CD8-positive, alpha-beta memory T cell (primary cell): Measurements from ENCODE around the gene SLC17A3. TPM values are rescaled to one million over a fixed set of nuclear protein-coding genes. Genes with fewer than 3 reads are reported as not detected.
A peak's percentile ranks its signal among the peaks of the same experiment; 100 is the strongest.

Source experiments
- CTCF ChIA-PET: fragments of 350-600 bp; sonication (Branson Sonifier 250); formaldehyde crosslinking; loops from one replicate; lab custom pipeline; 2021; ENCODE audit warnings: antibody characterized with exemption; lab: Charles Lee
- POLR2A ChIA-PET: fragments of 350-600 bp; sonication (Branson Sonifier 250); formaldehyde crosslinking; loops from one replicate; lab custom pipeline; 2021; ENCODE audit warnings: antibody characterized with exemption; lab: Charles Lee
- DNase-seq, 5 donors: peaks; one replicate each; pipeline versions ENCODE4 v3.0.0 to v3.0.0-alpha.2; 2020 to 2022; ENCODE audit warnings: mixed read lengths in 1 of 5
- H3K27ac ChIP-seq: one replicate; pipeline ENCODE4 v1.7.0; 2013; ENCODE audit warnings: low read depth, mild to moderate bottlenecking, low read length, moderate library complexity
- H3K27me3 ChIP-seq: 2 replicates; pipeline ENCODE4 v1.7.0; 2013; ENCODE audit warnings: low read length, mild to moderate bottlenecking; ENCODE audit not compliant: insufficient read depth, poor library complexity, severe bottlenecking
- H3K36me3 ChIP-seq: 2 replicates; pipeline ENCODE4 v1.7.0; 2013; ENCODE audit warnings: mild to moderate bottlenecking, low read length, moderate library complexity; ENCODE audit not compliant: insufficient read depth
- H3K4me1 ChIP-seq: 2 replicates; pipeline ENCODE4 v1.7.0; 2013; ENCODE audit warnings: mild to moderate bottlenecking, low read length, moderate library complexity; ENCODE audit not compliant: insufficient read depth
- H3K4me3 ChIP-seq: 2 replicates; pipeline ENCODE4 v1.7.0; 2013; ENCODE audit warnings: mild to moderate bottlenecking, low read length
- H3K9me3 ChIP-seq: 2 replicates; pipeline ENCODE4 v1.7.0; 2013; ENCODE audit warnings: mild to moderate bottlenecking, low read length
- H3K27ac Mint-ChIP-seq, 8 donors: one replicate each; pipeline ENCODE4 v1.8.0; 2020 to 2021; ENCODE audit warnings: mixed read lengths in 8 of 8, mild to moderate bottlenecking in 6 of 8, inconsistent platforms in 3 of 8, moderate library complexity in 3 of 8
- H3K27me3 Mint-ChIP-seq, 2 donors: one replicate each; pipeline ENCODE4 v1.8.0; 2020 to 2021; ENCODE audit warnings: mixed read lengths in 2 of 2, mild to moderate bottlenecking in 1 of 2, moderate library complexity in 1 of 2
- H3K36me3 Mint-ChIP-seq, 3 donors: one replicate each; pipeline ENCODE4 v1.8.0; 2020 to 2021; ENCODE audit warnings: mixed read lengths in 3 of 3, inconsistent platforms in 1 of 3, mild to moderate bottlenecking in 1 of 3
- H3K4me1 Mint-ChIP-seq, 3 donors: one replicate each; pipeline ENCODE4 v1.8.0; 2020 to 2021; ENCODE audit warnings: mixed read lengths in 3 of 3, inconsistent platforms in 1 of 3, mild to moderate bottlenecking in 1 of 3
- H3K4me3 Mint-ChIP-seq, 7 donors: one replicate each; pipeline ENCODE4 v1.8.0; 2020 to 2021; ENCODE audit warnings: mixed read lengths in 7 of 7, mild to moderate bottlenecking in 6 of 7, moderate library complexity in 4 of 7, inconsistent platforms in 2 of 7
- H3K9me3 Mint-ChIP-seq, 5 donors: one replicate each; pipeline ENCODE4 v1.8.0; 2020 to 2022; ENCODE audit warnings: mixed read lengths in 5 of 5, mild to moderate bottlenecking in 3 of 5, moderate library complexity in 2 of 5, inconsistent platforms in 1 of 5
- polyA plus RNA-seq: library from polyadenylated mRNA; unstranded; fragments of 300-500 nt; fragmentation: Illumina TruSeq; gene quantifications from one replicate; pipeline ENCODE4 v1.2.3, GENCODE V29; 2021
- total RNA-seq, 2 experiments: library from RNA; stranded (reverse); gene quantifications; one replicate each; pipeline ENCODE4 v1.2.3, GENCODE V29; 2021

SLC17A3 gene, protein sequence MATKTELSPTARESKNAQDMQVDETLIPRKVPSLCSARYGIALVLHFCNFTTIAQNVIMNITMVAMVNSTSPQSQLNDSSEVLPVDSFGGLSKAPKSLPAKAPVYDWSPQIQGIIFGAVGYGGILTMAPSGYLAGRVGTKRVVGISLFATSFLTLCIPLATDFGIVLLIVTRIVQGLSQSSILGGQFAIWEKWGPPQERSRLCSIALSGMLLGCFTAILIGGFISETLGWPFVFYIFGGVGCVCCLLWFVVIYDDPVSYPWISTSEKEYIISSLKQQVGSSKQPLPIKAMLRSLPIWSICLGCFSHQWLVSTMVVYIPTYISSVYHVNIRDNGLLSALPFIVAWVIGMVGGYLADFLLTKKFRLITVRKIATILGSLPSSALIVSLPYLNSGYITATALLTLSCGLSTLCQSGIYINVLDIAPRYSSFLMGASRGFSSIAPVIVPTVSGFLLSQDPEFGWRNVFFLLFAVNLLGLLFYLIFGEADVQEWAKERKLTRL
- total RNA-seq (not detected), polyA plus RNA-seq (not detected)

DNA sequence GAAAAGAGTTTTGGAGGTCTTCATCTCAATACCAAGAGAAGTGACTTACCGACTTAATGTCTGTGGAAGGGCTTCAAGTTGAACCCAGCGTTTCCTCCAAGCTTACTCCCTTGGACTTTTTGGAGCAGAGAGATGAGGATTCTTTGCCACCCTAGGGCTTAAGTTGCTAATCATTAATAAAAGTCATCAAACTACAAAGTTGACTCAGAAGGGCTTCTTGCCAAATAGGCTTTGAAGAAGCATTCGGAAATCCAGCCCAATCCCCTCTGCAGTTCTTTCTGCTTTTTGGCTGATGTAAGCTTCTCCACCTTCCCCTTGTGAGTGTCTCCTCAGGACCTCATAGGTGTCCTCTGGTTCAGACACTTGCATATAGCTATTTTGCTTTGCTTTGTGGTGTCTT is at the start of gene SLC17A3:
TSS of gene SLC17A3 (minus strand) at position 126 of the 400 bp plus-strand sequence. CDS start 5,856 bp downstream, outside the sequence.
- Histone ChIP-seq H3K36me3 (no peaks in the 10 kb centered on the region), H3K4me1 (peaks cover 9% of the 10 kb centered on the region), H3K4me3 (no peak within 1 kb of the TSS), H3K27me3 (no peaks in the 10 kb centered on the region), H3K9me3 (no peaks in the 10 kb centered on the region), H3K27ac (no peak within 1 kb of the TSS)
- CTCF ChIA-PET: interaction anchor here (1.1 kb wide), 1 partner anchor 88 kb away, joined by 3 read pairs; the partner anchor contains the start of gene TRIM38
- H3K4me1 Mint-ChIP-seq: peaks cover 19 to 33% (median 24%) of the 10 kb centered on the region in 3 donors
- H3K4me3 Mint-ChIP-seq: no peak within 1 kb of the TSS
- no peaks in the 10 kb centered on the region for H3K36me3 Mint-ChIP-seq
- H3K9me3 Mint-ChIP-seq: no peaks in the 10 kb centered on the region
- no peak for DNase-seq
- POLR2A ChIA-PET: no interaction called here
- peak within 1 kb of the TSS in 7 of 8 donors; percentile 3 to 90 (median 79) for H3K27ac Mint-ChIP-seq
- H3K27me3 Mint-ChIP-seq: peaks cover 1 to 6% of the 10 kb centered on the region in 2 donors

DNA sequence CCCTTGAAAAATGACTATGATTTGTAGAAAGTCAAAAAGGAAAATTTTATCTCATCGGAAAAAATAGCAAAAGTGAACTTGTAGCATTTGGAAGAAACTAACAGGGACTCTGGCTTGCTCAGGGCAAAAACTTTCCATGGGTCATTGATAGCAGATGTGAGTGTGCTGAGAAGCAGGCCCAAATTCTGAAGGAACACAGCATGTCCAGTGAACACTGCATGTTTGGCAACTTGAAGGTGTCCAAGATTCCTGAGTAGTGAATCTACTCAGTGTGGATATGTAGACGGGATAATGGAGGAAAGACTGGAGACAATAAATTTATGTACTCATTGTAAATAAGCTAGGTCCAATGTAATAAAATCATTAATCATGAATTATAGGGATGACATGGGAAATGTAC is 48.3 kb upstream of the SLC17A3 start:
- CTCF ChIA-PET: no interaction called here
- Mint-ChIP-seq H3K27ac (peak overlapping the region in 1 of 8 donors; percentile 71), H3K27me3 (peaks cover 4 to 16% of the 10 kb centered on the region in 2 donors), H3K36me3 (peaks cover 0 to 2% (median 0%) of the 10 kb centered on the region in 3 donors), H3K9me3 (no peaks in the 10 kb centered on the region), H3K4me3 (no peak overlapping the region), H3K4me1 (no peaks in the 10 kb centered on the region)
- Histone ChIP-seq H3K4me3 (no peak overlapping the region), H3K9me3 (no peaks in the 10 kb centered on the region), H3K36me3 (no peaks in the 10 kb centered on the region), H3K27ac (no peak overlapping the region), H3K4me1 (no peaks in the 10 kb centered on the region), H3K27me3 (no peaks in the 10 kb centered on the region)
- no peak for DNase-seq
- POLR2A ChIA-PET: no interaction called here

DNA sequence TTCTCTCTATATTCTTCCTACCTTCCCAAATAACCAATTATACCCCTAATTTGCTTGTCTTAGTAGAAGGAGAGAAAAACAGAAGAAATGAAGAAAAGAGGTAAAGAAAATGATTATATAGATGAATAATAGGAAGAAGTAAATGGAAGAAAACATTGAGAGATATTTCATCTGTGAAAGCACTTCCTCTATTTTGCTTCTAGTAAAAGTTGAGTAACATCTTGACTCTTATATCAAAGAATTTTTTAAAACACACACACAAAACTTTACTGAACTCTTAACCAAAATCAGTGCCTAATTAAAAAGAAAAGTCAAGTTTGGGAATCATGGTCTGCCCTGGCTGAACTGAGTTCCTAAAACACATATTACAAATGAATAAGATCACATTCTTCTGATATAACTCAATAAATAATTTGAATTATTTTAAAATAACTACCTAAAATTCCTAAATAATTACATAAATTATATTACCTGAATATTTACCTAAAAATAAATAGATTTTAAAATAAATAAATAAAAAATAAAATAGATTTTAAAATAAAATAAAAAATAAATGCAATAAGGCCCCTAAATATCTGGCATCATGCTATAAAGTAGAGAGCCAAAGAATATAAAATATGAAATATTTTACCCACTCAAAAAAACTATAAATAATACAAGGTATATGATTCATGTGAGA is 47.6 kb upstream of the SLC17A3 start:
- Mint-ChIP-seq H3K4me3 (no peak overlapping the region), H3K4me1 (no peaks in the 10 kb centered on the region), H3K27me3 (peaks cover 4 to 19% of the 10 kb centered on the region in 2 donors), H3K36me3 (peaks cover 0 to 2% (median 0%) of the 10 kb centered on the region in 3 donors), H3K27ac (no peak overlapping the region), H3K9me3 (no peaks in the 10 kb centered on the region)
- H3K9me3 ChIP-seq: no peaks in the 10 kb centered on the region
- no peak overlapping the region for H3K27ac ChIP-seq
- no peak overlapping the region for H3K4me3 ChIP-seq
- H3K4me1 ChIP-seq: no peaks in the 10 kb centered on the region
- ChIA-PET POLR2A (no interaction called here), CTCF (no interaction called here)
- no peaks in the 10 kb centered on the region for H3K27me3 ChIP-seq
- no peak for DNase-seq
- H3K36me3 ChIP-seq: no peaks in the 10 kb centered on the region

DNA sequence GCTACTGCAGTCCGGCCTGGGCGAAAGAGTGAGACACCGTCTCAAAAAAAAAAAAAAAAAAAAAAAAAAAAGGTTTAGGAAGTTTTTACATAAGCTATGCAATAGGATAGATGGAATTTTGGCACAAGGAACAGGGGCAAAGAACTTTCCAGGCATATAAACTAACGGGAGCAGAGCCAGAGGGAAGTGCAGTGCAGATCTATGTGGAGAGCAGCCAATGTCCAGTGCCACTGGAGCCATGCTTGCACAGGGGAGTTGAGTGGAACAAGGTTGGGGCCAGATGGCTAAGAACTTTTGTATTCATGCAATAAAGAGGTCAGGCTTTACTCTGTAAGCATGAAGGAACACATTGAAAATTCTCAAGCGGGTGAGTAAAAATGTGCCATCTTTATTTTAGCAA is 45.6 kb upstream of the SLC17A3 start:
- DNase-seq: no peak
- H3K9me3 ChIP-seq: no peaks in the 10 kb centered on the region
- no peaks in the 10 kb centered on the region for H3K36me3 ChIP-seq
- H3K4me1 ChIP-seq: no peaks in the 10 kb centered on the region
- no peaks in the 10 kb centered on the region for H3K27me3 ChIP-seq
- ChIA-PET POLR2A (no interaction called here), CTCF (no interaction called here)
- Mint-ChIP-seq H3K27ac (no peak overlapping the region), H3K9me3 (no peaks in the 10 kb centered on the region), H3K4me3 (no peak overlapping the region), H3K27me3 (peaks cover 8 to 26% of the 10 kb centered on the region in 2 donors), H3K4me1 (no peaks in the 10 kb centered on the region), H3K36me3 (peaks cover 0 to 2% (median 0%) of the 10 kb centered on the region in 3 donors)
- H3K4me3 ChIP-seq: no peak overlapping the region
- no peak overlapping the region for H3K27ac ChIP-seq

DNA sequence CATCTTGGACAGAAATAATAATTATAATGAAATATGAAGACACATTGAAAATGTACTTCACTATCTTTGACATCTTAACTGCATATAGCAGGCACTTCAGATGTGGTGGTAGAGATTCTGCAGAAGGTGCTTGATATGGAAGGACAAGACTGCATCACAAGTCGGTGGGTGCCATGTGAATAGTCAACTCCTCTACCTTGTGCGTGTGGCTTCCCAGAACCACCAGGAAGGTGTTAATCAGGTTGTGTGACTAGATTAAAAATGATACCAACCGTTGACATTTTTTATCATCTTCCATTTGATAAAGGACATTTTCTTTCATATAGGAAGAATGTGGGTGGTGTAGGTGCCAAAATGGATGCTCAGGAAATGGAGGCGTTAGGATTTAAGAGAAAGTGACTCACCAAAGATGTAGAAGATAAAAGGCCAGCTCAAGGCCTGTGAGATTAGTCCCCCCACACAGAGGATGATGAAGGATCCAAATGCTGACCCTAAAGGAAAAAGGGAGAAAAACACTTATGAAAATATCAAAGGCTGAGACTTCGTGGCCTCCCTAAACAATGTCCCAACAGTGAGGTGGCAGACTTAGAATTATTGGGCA is 44.1 kb upstream of the SLC17A3 start:
- ChIA-PET POLR2A (no interaction called here), CTCF (no interaction called here)
- Mint-ChIP-seq H3K4me1 (no peaks in the 10 kb centered on the region), H3K4me3 (no peak overlapping the region), H3K27ac (no peak overlapping the region), H3K27me3 (peaks cover 8 to 28% of the 10 kb centered on the region in 2 donors), H3K36me3 (peaks cover 0 to 2% (median 0%) of the 10 kb centered on the region in 3 donors), H3K9me3 (no peaks in the 10 kb centered on the region)
- no peaks in the 10 kb centered on the region for H3K9me3 ChIP-seq
- H3K27me3 ChIP-seq: no peaks in the 10 kb centered on the region
- H3K4me3 ChIP-seq: no peak overlapping the region
- no peak for DNase-seq
- no peaks in the 10 kb centered on the region for H3K4me1 ChIP-seq
- no peaks in the 10 kb centered on the region for H3K36me3 ChIP-seq
- no peak overlapping the region for H3K27ac ChIP-seq

DNA sequence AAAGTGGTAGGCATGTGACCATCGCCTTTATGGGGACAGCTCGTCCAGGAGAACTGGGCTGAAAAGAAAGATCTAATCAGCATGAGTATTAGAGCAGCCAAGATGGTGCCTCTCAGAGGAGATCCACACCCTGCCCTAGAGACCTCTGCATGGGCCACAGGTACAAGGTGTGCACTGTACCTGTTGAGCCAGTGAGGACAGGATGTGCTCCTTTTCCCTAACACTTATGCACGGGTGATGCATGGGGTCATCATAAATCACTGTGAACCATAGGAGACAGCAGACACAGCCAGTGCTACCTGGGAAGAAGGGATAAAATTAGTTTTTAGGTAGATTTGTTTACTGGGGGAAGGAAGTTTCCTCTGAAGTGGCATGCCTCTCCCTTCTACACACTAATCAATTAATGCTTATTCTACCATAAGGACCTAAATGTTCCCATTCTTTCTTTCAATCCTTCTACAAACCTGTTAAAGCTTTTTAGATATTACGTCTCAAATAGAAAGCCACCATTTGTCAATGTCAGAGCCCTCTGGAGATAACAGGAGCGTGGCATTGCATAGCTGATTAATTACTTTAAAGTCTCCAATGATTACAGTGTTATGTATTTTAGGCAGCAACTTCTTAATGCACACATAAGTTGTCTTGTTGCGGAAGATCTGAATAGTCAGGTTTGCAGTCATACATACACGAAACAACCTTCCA is 42.9 kb upstream of the SLC17A3 start:
- Histone ChIP-seq H3K27me3 (no peaks in the 10 kb centered on the region), H3K4me3 (no peak overlapping the region), H3K27ac (no peak overlapping the region), H3K9me3 (no peaks in the 10 kb centered on the region), H3K4me1 (no peaks in the 10 kb centered on the region), H3K36me3 (no peaks in the 10 kb centered on the region)
- Mint-ChIP-seq H3K4me1 (no peaks in the 10 kb centered on the region), H3K36me3 (peaks cover 0 to 2% (median 0%) of the 10 kb centered on the region in 3 donors), H3K27ac (no peak overlapping the region), H3K9me3 (no peaks in the 10 kb centered on the region), H3K4me3 (no peak overlapping the region), H3K27me3 (peaks cover 8 to 28% of the 10 kb centered on the region in 2 donors)
- ChIA-PET CTCF (no interaction called here), POLR2A (no interaction called here)
- DNase-seq: no peak

DNA sequence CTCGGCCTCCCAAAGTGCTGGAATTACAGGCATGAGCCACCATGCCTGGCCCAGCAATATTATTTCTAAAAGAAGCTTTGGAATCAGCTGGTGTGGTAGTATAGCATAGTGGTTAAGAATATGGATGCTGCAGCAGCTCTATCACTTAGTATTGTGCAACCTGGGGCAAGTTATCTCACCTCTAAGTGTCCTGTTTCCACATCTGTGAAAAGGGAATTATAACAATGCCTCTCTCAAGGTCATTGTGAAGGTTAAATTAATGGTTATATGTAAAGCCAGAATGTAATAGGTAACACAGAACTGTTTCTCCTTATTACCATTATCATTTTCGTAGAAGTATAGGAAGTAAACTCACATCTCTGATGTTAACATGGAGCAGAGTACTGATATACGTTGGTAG is 42.3 kb upstream of the SLC17A3 start:
- DNase-seq: no peak
- peaks cover 6 to 25% of the 10 kb centered on the region in 2 donors for H3K27me3 Mint-ChIP-seq
- no peak overlapping the region for H3K27ac ChIP-seq
- ChIA-PET CTCF (no interaction called here), POLR2A (no interaction called here)
- H3K4me3 Mint-ChIP-seq: no peak overlapping the region
- no peak overlapping the region for H3K4me3 ChIP-seq
- peaks cover 0 to 2% (median 0%) of the 10 kb centered on the region in 3 donors for H3K36me3 Mint-ChIP-seq
- H3K4me1 ChIP-seq: no peaks in the 10 kb centered on the region
- no peaks in the 10 kb centered on the region for H3K9me3 ChIP-seq
- no peaks in the 10 kb centered on the region for H3K9me3 Mint-ChIP-seq
- H3K27me3 ChIP-seq: no peaks in the 10 kb centered on the region
- H3K36me3 ChIP-seq: no peaks in the 10 kb centered on the region
- no peak overlapping the region for H3K27ac Mint-ChIP-seq
- no peaks in the 10 kb centered on the region for H3K4me1 Mint-ChIP-seq
